HL-60 (cell line): ENCODE results near the gene BGLAP.

Source experiments
- DNase-seq, 2 experiments: peaks; one replicate each; pipeline ENCODE4 v3.0.0-alpha.2; 2010 to 2020; ENCODE audit warnings: low read depth in 1 of 2, low spot score in 1 of 2
- H3K27ac ChIP-seq: fragments of 250-450 bp; sonication (Bioruptor Pico); replicated peaks from 2 replicates; pipeline ENCODE4 v1.5.1; 2020; ENCODE audit warnings: mild to moderate bottlenecking, moderate library complexity
- H3K27me3 ChIP-seq: fragments of 250-450 bp; sonication (Bioruptor Pico); 2 replicates; pipeline ENCODE4 v1.5.1; 2021; ENCODE audit warnings: mild to moderate bottlenecking, moderate library complexity; ENCODE audit not compliant: insufficient read depth, poor library complexity, severe bottlenecking
- H3K4me3 ChIP-seq: replicated peaks from 2 replicates; pipeline ENCODE4 v1.5.1; 2011; ENCODE audit warnings: mild to moderate bottlenecking, control low read depth, low read length; ENCODE audit not compliant: insufficient read depth
- GABPA ChIP-seq: IDR thresholded peaks from 2 replicates; pipeline ENCODE4 v1.6.1; 2012; ENCODE audit warnings: low read depth
- POLR2AphosphoS5 ChIP-seq: IDR thresholded peaks from 2 replicates; pipeline ENCODE4 v1.6.1; 2012; ENCODE audit warnings: low read depth
- SPI1 ChIP-seq: IDR thresholded peaks from 2 replicates; pipeline ENCODE4 v1.6.1; 2012; ENCODE audit warnings: low read depth, mild to moderate bottlenecking, borderline replicate concordance
- TF ChIP-seq, protein P1 (sequence below): IDR thresholded peaks from one replicate; pipeline ENCODE4 v1.5.1; 2011; ENCODE audit warnings: low read length, control low read depth, inconsistent platforms; ENCODE audit not compliant: insufficient read depth
- TF ChIP-seq, protein P2 (sequence below): IDR thresholded peaks from 2 replicates; pipeline ENCODE4 v1.6.1; 2012; ENCODE audit warnings: low read depth; ENCODE audit not compliant: insufficient replicate concordance

Gene BGLAP

GRCh38 chr1:156226782-156227181 lies 15.2 kb upstream of the BGLAP start:
- DNase-seq = no peak
- Histone ChIP-seq H3K4me3 (no peak overlapping the region), H3K27me3 (no peaks in the 10 kb centered on the region), H3K27ac (no peak overlapping the region)
- no peak for TF ChIP-seq POLR2AphosphoS5
- TF ChIP-seq SPI1 = no peak
- TF ChIP-seq, protein P1, sequence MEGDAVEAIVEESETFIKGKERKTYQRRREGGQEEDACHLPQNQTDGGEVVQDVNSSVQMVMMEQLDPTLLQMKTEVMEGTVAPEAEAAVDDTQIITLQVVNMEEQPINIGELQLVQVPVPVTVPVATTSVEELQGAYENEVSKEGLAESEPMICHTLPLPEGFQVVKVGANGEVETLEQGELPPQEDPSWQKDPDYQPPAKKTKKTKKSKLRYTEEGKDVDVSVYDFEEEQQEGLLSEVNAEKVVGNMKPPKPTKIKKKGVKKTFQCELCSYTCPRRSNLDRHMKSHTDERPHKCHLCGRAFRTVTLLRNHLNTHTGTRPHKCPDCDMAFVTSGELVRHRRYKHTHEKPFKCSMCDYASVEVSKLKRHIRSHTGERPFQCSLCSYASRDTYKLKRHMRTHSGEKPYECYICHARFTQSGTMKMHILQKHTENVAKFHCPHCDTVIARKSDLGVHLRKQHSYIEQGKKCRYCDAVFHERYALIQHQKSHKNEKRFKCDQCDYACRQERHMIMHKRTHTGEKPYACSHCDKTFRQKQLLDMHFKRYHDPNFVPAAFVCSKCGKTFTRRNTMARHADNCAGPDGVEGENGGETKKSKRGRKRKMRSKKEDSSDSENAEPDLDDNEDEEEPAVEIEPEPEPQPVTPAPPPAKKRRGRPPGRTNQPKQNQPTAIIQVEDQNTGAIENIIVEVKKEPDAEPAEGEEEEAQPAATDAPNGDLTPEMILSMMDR = no peak
- TF ChIP-seq GABPA = no peak
- TF ChIP-seq, protein P2, sequence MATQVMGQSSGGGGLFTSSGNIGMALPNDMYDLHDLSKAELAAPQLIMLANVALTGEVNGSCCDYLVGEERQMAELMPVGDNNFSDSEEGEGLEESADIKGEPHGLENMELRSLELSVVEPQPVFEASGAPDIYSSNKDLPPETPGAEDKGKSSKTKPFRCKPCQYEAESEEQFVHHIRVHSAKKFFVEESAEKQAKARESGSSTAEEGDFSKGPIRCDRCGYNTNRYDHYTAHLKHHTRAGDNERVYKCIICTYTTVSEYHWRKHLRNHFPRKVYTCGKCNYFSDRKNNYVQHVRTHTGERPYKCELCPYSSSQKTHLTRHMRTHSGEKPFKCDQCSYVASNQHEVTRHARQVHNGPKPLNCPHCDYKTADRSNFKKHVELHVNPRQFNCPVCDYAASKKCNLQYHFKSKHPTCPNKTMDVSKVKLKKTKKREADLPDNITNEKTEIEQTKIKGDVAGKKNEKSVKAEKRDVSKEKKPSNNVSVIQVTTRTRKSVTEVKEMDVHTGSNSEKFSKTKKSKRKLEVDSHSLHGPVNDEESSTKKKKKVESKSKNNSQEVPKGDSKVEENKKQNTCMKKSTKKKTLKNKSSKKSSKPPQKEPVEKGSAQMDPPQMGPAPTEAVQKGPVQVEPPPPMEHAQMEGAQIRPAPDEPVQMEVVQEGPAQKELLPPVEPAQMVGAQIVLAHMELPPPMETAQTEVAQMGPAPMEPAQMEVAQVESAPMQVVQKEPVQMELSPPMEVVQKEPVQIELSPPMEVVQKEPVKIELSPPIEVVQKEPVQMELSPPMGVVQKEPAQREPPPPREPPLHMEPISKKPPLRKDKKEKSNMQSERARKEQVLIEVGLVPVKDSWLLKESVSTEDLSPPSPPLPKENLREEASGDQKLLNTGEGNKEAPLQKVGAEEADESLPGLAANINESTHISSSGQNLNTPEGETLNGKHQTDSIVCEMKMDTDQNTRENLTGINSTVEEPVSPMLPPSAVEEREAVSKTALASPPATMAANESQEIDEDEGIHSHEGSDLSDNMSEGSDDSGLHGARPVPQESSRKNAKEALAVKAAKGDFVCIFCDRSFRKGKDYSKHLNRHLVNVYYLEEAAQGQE = no peak

GRCh38 chr1:156228501-156228900 lies 13.5 kb upstream of the BGLAP start:
- H3K27me3 ChIP-seq = no peaks in the 10 kb centered on the region
- no peak for DNase-seq
- TF ChIP-seq, protein P2 = no peak
- H3K27ac ChIP-seq = no peak overlapping the region
- H3K4me3 ChIP-seq = no peak overlapping the region

DNA sequence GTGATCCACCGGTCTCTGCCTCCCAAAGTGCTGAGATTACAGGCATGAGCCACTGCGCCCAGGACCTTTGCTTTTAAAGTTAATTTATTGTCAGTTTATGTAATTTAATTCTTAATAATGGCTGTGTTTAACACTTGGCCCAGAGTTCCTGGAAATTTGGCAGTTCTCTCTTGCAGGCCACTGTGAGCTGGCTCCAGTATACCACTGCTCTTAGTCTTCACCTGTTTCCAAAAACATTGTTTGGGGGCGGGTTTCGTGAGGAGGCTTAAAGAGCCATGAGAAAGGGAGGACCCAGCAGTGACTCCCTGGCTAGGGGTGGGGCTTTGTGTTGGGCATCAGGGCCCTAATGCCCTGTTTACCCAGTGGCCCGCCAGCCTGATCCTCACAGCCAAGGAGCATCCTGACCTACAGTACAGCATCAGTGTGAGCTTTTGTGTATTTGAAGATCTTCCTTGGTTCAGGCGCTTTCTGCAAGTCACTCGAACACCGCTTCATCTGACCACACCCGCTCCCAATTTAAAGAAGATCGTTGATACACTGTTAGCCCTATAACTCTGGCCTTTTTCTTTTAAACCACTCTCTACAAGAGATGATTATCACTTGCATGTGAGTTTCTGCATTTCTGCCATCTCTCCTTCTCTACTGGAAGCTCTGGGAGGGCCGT lies 12.0 kb upstream of the BGLAP start:
- TF ChIP-seq POLR2AphosphoS5 (no peak), SPI1 (no peak), GABPA (no peak)
- TF ChIP-seq, protein P2 = no peak
- TF ChIP-seq, protein P1 = no peak
- Histone ChIP-seq H3K4me3 (no peak overlapping the region), H3K27ac (no peak overlapping the region), H3K27me3 (no peaks in the 10 kb centered on the region)
- DNase-seq = no peak
